Activated CD8-positive, alpha-beta memory T cell treated with anti-CD3 and anti-CD28 coated beads for 24 hours (primary cell): ENCODE results near the gene MEG3.

Experiments used
- DNase-seq: peaks from one replicate; pipeline ENCODE4 v3.0.0-alpha.2; 2020

MEG3 gene

DNA sequence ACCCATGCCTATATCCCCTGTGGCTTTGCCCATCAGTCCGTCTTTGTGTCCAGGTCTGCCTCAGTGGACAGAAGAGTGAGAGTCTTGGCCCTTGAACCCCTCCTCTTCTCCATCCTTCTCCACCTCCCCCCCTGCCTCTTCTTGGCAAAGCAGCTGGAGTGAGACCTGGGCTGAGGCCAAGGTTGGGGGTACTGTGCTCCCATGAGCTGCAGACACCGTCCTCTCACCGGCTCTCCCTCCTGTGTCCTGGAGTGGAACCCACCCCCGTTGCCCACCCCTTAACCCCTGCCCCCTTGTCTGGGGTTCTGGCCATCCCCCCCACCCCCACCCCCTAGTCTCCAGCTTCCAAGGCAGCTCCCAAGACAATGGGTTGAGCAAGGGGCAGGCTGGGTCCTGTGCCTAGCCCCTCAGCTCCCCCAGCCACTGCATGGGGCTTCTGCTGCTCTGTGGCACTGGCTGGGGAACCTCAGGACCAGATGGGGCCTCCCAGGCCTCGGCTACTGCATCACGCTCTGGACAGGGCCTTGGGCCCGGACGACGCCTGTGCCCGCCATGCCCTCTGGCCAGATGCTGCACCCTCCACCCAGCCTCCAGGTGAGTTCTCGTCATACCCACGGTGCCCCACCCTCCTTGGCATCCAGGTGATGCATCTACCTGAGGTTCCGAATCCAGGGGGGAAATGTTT is 41.9 kb downstream of the MEG3 start:
- no peak for DNase-seq

DNA sequence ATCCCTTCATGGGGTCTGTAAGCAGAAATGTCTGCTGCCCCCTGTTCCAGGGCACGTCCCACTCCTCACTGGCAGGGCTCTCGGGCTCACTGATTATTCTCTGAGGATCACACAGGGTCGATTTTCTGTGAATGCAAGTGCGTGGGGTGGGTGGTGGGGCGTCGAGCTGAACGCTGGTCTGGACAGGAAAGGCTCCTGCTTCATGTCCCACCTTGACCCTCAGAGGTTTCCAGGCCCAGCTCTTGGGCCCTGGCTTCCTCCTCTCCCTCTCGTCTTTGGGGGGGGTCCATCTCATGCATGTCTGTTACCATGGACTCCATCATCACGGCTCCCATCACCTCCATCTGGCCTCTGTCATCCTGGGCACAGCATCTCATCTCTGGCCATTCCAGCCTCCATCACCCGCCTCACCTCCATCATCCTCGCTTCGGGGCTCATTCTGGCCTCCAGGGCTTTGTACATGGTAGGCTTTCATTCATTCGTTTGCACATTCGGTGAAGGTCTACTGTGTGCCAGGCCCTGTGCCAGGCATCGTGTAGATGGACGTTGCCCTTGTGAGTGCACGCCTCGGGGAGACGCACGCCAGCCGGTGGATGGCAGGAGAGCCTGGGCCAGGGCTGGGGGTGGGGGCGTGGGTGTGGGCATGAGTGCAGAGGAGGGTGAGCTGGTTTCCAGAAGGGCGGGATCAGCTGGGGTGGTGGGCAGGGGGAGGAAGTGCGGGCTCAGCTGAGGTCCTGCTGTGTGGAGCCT is 42.9 kb downstream of the MEG3 start:
- DNase-seq, result no peak

DNA sequence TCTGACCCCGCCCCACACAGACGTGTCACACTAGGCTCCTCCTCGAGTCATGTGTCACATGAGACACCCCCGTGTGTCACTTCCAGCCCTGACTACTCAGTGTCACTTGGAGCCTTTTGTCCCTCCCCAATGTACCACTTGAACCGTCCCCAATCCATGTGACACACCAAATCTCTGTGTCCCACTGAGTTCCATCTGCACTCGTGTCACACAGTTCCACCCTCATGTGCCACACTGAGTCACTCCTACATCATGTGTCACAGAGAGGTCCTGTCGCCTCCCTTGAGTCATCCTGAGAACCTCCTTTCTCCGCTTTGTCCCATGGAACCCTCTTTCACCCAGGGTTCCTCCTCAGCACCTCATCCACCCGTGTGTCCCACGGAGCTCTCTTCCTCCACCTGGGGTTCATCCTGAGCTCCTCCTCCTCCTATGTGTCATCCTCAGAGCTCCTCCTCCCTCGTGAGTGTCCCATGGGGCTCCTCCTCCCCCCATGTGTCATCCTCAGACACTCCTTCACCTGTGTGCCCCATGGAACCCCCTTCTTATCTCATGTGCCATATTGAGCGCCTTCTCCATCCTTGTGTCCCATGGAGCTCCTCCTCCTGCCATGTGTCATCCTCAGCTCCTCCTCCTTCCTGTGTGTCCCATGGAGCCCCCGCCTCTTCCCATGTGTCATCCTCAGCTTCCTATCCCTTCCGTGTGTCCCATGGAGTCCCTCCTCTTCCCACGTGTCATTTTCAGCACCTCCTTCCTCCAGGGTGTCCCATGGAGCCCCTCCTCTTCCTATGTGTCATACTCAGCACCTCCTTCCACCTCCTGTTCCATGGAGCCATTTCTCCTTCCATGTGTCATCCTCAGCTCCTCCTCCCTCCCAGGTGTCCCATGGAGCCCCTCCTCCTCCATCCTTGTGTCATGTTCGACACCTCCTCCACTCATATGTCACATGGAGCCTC is 45.6 kb downstream of the MEG3 start:
- DNase-seq, result no peak

DNA sequence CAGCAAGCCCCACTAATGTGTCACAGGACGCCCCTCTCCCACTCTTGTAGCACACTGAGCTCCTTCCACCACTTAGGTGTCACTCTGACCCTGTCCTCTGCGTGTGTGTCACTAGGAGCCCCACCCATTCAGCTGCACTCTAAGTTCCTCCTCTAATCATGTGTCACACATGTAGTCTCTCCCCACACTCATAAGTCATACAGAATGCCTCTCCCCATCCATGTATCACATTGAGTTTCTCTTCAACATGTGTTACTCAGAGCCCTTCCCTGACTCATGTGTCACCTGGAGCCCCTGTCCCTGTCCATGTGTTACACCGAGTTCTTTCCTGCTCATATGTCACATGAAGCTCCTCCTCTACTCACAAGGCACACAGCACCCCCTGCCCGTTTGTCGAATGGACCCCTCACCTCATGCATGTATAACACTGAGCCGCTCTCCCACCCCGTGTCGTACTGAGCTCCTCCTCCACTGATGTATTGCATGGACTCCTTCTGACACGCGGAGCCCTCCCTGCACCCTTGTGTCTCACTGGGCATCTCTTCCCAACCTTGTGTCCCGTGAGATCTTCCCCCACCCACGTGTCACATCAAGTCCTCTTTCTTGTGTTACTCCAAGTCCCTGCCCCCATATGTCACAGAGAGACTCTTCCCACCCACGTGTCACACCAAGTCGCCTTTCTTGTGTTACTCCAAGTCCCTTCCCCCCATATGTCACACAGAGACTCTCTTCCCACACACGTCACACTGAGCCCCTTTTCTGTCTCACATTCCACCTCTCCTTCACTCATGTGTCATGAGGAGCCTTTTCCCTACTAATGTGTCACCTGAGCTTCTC is 46.6 kb downstream of the MEG3 start:
- no peak for DNase-seq

DNA sequence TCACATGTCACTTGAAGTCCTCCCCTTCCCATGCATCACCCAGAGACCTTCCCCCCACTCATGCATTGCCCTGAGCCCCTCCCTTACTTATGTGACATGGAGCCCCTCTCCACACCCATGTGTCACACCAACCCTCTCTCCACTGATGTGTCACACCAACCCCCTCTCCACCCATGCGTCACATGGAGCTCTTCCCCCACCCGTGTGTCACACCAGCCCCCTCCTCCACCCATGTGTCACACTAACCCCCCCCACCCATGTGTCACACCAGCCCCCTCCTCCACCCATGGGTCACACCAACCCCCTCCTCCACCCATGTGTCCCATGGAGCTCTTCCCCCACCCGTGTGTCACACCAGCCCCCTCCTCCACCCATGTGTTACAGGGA is 47.2 kb downstream of the MEG3 start:
- DNase-seq, result no peak

DNA sequence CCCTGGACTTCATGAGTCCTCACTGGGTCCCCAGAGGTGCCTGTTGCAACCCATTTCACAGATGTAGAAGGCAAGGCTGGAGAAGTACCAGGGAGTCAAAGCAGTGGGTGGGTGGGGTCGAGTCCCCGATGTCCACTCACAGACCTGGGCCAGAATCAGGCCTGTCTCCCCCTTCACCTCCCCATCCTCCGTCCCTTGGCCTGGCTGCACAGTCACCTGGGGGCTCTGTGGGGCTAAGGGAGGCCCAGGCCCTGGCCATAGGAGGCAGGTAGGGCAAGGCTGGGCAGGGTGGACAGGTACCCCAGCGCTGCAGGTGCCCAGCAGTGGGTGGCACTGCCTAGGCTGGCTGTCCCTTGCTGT is 48.1 kb downstream of the MEG3 start:
- no peak for DNase-seq

DNA sequence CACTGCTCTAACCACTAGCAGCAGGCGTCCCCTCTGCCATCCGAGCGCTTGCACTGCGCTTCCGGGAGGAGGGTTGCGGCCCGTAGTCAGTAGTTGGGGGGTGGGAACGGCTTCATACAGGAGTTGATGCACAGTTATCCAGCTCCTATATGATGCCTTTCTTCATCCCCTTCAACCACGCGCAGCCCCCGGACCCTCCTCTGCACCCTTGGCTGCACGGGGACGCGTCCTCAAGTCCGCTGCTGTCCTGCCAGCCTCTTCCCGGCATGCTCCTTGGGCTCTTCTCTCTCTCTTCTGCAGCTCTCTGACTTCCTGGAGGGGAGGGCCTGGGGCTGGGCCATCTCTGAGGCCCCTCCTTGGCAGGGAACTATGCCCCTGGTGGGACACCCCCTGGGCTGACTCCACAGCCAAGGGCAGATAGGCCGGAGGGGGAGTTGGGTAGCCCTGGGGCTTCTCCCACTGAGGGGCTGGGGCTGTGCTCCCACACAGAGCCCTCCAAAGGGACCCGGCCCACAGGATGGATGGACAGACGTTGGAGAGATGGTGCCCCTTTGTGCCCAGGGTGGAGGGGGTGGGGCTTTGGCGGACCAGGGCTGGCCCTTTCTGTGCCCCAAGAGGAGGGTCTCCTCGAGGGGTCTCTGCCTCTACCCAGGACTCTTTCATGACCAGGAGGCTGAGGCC is 48.6 kb downstream of the MEG3 start:
- no peak for DNase-seq

DNA sequence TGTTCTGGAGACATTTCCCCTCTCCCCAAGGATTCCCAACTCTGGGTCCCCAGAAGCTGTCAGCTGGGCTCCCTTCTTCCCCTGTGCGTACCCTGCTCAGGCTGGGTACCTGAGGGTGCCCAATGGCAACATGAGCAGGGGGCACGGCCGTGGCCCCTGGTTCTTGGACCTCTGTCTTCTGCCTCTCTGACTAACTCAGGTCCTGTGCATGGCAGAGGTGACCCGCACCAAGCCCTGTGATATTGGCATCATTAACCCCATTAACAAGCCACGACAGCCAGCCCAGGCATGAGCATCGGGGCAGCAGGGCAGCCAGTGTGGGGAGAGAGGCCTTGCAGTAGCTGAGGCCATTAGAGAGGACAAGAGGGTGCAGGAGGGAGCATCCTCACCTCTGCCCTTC is 49.2 kb downstream of the MEG3 start:
- no peak for DNase-seq

DNA sequence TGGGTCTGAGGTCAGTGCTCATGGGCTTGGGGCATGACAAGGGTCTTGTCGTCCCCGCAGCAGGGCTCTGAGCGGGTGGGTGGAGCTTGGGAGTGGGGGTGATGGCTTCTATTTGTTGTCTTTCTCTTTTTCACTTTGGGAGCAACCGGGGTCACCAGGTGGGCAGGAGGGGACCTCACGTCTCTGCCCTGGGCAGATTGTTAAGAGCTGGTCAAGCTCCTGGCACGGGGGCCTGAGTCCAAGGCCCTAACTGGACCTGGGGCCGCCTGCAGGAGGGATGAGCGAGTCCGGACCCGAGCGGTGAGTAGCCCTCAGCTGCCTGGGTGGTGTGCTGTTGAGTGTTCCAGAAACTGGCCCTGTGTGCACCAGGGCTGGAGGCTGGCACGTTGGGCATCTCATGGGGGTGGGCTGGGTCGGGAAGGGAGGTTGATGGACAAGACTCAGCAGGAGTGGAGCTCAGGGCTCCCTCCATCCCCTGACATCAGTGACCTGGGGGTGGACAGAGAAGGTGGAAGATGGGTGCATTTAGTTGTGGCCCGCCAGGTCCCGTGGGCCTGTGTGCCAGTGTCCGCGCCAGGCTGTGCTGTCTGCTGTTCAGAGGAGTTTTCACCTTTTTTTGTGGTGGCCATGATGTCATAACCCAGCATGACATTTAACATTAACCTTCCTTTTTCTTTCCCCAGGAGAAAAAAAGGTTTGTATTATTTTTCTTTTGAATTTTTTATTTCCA is 50.1 kb downstream of the MEG3 start:
- no peak for DNase-seq

DNA sequence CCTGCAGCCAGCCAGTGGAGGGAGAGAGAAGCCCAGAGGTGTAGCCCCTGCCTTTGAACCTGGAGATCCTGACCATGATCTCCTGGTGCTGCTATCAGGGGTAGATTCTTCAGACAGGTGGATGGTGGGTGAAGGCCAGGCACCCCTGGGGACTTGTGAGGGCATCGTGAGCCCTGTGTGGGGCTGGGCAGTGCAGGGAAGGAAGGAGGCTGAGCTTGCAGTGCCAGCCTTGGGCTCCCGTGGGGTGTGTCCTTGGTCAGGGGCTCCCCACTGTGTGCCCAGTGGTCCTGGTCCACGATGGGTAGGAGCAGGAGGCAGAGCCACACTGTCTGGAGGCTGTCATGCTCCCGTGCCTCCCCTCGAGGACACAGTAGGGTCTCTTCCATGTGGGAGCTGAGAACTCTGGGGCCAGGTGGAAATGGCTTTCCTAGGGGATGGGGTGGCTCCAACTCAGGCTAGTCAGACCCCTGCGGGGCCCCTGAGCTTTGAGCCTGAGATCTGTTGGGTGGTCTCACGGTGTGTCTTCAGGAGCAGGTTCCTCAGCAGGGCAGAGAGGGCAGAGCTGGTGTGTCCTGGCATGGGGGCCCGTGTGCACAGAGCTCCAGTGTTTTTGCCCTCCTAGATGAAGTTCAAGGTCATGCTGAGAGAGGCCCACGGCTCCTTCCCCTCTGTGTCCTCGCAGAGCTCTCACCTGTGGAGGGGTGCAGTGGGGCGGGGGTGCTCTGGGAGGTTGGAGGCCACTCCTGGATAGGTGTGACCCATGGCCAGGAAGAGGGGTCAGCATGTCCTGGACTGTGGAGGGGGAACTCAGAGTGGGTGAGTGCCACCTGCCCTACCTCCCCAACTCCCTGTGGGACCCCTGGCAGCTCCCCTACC is 52.6 kb downstream of the MEG3 start:
- DNase-seq, result no peak

DNA sequence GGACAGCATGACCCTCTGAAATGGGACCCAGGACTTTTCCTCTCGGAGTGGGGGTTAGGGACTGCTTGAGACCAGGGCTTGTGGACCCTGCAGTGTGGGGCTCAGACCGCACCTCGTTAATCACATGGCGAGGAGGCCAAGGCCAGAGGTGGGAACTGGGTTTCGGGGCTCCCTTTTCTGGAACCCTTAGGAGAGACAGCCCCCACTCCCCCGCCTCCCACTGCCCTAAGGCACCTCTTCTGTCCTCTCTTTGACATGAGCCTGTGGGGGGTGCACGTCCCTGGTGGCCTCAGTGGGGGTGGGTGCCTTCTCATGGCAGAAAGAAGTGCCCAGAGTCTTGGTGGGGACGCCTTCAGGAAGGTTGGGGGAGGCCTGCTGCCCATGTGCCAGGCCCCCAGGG is 53.3 kb downstream of the MEG3 start:
- DNase-seq, result no peak

DNA sequence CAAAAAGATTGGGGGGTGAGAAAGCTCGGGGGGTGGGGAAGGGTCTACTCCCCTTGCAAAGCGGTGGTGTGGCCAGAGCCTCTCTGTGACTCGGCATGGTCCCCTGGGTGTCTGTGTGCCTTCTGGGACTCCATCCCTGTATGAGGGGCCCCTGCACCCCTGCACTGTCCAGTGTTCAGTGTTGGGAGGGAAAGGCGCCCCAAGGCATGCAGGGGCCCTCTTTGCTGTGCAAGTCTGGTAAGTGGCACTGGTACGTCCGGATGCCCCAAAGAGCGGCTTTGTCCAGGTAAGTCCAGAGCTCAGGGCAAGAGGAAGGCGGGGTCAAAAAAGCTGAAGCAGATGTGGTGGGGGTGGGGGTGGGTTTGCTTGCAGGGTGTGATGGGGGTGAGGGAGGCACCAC is 53.9 kb downstream of the MEG3 start:
- no peak for DNase-seq

DNA sequence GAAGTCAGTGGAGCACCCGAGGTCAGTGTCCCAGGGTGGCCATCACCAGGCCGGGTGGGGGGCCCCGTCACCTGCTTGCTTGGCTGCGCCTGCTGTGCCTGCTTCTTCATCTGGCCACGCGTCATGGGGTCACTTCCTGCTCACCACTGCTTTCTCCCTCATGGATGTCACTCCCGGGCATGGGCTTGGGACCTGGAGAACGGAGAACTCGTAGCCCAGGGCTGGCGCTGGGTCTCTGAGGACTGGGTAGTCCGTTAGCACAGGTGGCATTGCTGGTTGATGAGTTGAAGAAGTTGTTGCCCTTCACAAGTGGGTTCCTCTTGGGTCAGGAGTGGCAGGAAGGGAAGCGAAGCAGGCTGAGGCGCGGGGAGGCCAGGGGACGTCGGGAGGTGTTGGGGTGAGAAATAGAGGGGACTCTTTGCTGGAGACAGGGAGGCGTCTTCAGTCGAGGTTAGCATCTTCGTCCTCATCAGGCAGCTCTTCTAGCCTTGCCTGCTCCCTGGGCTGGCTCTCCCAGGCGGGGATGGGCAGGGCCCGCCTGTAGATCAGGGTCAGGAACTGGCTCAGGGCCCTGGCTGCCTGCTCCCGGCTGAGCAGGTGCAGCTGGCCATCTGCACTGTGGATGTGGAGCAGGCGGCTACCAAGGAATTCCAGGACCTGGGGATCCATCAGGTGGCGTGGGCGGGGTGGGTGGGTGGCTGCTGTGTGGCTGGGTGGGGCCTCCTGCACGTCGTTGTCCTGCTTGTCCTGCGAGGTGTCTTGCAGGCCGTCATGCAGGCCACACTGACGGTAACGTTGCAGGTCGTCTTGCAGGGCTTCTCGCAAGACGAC is 54.6 kb downstream of the MEG3 start:
- DNase-seq, result no peak

DNA sequence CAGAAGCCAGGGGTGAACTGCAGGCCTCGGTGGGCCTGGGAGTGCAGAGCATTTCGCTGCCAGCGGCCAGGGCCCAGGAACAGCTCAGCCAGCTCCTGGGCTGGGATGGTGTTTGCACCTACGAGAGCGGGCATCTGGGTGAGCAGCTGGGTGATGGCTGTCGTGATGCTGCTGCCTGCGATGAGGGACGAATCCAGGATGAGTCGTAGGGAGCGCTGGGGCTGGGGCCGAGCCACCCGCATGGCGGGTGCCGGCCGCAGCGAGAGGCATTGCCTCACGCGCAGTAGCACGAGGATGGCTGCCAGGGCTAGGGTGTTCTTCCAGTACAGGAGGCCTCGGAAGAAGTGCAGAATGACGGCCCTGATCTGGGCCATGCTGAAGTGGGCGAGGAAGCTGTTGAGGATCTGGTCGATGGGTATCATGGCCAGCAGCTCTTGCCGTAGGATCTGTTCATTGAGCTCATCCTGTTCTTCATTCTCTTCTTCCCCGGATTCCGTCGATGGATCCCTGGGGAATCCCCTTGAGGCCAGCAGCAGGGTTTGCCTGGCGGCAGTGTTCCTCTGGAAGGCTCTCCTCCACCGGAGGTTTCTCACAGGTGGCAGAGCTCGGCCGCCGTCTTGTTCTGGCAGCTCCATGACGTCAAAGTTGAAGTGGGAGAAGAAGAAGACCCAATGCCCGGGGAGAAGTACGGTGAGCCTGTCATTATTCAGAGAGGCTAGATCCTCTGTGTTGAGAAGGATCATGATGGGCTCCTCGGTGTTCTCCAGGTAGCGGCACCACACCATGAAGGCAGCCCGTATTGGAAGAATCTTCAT is 55.5 kb downstream of the MEG3 start:
- DNase-seq, result no peak

DNA sequence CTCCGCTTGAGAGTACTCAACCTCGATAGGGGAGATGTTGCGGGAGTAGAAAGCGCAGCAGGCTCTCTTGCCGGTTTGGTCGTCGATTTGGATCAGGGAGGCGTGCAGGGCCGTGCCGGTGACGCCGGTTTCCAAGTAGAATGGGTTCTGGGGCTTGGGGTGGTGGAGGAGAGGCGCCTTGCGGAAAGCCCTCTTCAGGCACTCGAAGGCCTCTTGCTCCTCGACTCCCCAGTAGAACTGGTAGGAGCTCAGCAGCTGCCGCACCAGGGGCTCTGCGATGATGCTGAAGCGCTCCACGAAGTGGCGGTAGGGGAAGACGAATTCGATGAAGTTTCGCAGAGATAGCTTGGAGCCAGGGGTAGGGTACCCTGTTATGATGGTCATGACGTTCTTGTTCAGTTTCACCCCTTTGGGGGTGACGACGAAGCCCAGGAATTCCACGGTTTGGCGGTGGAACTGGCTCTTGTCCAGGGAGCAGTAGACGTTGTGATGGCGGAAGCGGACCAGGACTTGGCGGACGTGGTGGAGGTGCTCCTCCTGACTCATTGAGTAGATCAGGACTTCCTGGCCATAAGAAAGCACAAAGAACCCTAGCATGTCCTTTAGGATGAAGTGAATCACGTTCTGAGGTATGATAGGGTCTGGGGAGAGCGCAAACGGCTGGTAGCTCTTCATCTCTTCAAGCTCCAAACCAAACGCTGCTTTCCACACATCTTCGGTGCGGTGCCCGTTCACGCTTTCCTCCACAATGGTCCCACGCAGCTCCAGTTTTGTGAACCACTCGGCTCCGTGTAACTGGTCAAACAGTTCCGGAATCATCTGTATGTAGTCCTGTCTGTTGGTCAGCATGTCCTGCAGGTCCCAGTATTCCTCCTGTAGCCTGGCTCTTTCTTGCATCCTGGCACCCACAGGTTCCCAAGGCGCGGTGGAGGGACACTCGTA is 56.4 kb downstream of the MEG3 start:
- DNase-seq, result no peak

DNA sequence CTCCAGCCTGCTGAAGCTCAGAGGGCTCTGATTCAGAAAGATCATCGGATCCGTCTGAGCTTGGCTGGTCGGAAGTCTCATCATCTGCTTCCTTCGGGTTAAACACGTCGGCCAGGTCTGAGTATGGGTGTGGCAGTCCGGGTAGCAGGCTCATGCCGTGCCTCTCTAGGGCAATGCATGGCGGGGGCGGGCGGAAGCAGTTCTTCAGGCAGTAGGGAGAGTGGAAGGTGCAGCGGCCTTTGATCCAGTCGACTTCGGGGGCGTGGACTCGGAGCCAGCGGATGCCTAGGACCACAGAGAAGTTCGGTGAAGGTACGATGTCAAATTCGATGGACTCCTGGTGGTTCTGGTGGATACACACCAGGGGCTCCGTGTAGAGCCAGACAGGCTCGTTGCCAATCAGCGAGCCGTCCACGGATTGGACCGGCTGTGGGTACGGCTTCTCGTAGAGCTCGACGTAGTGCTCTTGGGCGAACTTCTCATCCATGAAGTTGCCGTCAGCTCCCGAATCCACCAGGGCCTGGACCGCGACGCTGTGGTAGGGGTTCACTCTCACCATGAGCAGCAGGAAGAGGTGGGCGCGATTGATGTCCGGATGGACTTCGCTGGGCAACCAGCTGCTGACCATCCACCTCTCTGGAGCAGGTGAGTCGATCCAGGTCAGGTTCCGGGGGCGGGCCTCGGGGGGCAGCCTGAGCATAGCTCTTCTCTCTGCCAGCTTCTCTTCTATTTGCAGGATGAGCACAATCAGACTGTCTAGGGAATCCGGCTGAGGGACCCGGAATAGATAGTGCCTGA is 57.3 kb downstream of the MEG3 start:
- no peak for DNase-seq

DNA sequence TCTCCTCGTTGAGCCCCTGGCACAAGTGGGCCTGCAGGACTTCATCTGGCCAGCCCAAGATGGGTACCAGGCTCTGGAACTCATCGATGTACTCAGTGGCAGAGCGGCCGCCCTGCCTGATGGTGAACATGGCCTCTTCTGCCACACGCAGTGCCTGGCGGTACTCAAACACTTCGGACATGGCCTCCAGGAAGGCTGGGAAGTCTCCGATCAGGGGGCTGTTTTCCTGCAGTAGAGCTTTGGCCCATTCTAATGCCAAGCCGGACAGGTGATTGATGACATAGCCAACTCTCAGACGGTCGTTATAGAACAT is 57.8 kb downstream of the MEG3 start:
- DNase-seq, result no peak
